PC-9 (cell line): ENCODE data around the gene COL15A1. TPM values are rescaled to one million over a fixed set of nuclear protein-coding genes. Genes with fewer than 3 reads are reported as not detected.

Experiments used
- BruUV-seq: library from RNA; stranded (reverse); fragments of 400-500 nt; replicated peaks from 2 replicates; lab custom pipeline; 2021; lab: Mats Ljungman, UMichigan
- CTCF ChIA-PET: fragments of 300-600 bp; sonication (Branson Sonifier 250); formaldehyde crosslinking; loops from one replicate; lab custom pipeline; 2022; ENCODE audit warnings: antibody characterized with exemption; lab: Charles Lee
- POLR2A ChIA-PET: fragments of 300-600 bp; sonication (Branson Sonifier 250); formaldehyde crosslinking; loops from one replicate; lab custom pipeline; 2022; ENCODE audit warnings: antibody characterized with exemption; ENCODE audit not compliant: unreplicated experiment; lab: Charles Lee
- DNase-seq, 2 experiments: peaks; one replicate each; pipeline versions ENCODE4 v3.0.0 to v3.0.0-alpha.2; 2015 to 2022; ENCODE audit warnings: mixed read lengths in 1 of 2
- H2AFZ ChIP-seq: fragments of 200-600 bp; sonication (generic); 2 replicates; pipeline ENCODE4 v1.8.1; 2017; ENCODE audit warnings: antibody characterized with exemption
- H3F3A ChIP-seq: fragments of 200-600 bp; sonication (generic); 2 replicates; pipeline ENCODE4 v1.8.1; 2017; ENCODE audit warnings: antibody characterized with exemption, mild to moderate bottlenecking, low read depth; ENCODE audit not compliant: insufficient read depth
- H3K27ac ChIP-seq: fragments of 200-600 bp; sonication (generic); 2 replicates; pipeline ENCODE4 v1.6.1; 2016; ENCODE audit warnings: mixed run types
- H3K27me3 ChIP-seq: fragments of 200-600 bp; sonication (generic); 2 replicates; pipeline ENCODE4 v1.6.1; 2016; ENCODE audit warnings: low read depth, mixed run types; ENCODE audit not compliant: insufficient read depth
- H3K36me3 ChIP-seq: fragments of 200-600 bp; sonication (generic); 2 replicates; pipeline ENCODE4 v1.6.1; 2016; ENCODE audit warnings: low read depth, mixed run types
- H3K4me1 ChIP-seq: fragments of 200-600 bp; sonication (generic); replicated peaks from 2 replicates; pipeline ENCODE4 v1.6.1; 2016; ENCODE audit warnings: mixed run types; ENCODE audit not compliant: insufficient read depth
- H3K4me2 ChIP-seq: fragments of 200-600 bp; sonication (generic); 2 replicates; pipeline ENCODE4 v1.6.1; 2017; ENCODE audit warnings: mixed run types
- H3K4me3 ChIP-seq: fragments of 200-600 bp; sonication (generic); 2 replicates; pipeline ENCODE4 v1.6.1; 2016; ENCODE audit warnings: mixed run types
- H3K79me2 ChIP-seq: fragments of 200-600 bp; sonication (generic); 2 replicates; pipeline ENCODE4 v1.6.1; 2017; ENCODE audit warnings: low read depth, mixed run types
- H3K9me2 ChIP-seq: fragments of 200-600 bp; sonication (generic); 2 replicates; pipeline ENCODE4 v1.8.1; 2017; ENCODE audit warnings: mild to moderate bottlenecking; ENCODE audit not compliant: insufficient read depth
- H3K9me3 ChIP-seq: fragments of 200-600 bp; sonication (generic); 2 replicates; pipeline ENCODE4 v1.8.1; 2016; ENCODE audit warnings: low read depth; ENCODE audit not compliant: insufficient read depth
- H4K20me1 ChIP-seq: fragments of 200-600 bp; sonication (generic); 2 replicates; pipeline ENCODE4 v1.8.1; 2017; ENCODE audit not compliant: insufficient read depth
- CTCF ChIP-seq: fragments of 200-600 bp; sonication (generic); conservative IDR thresholded peaks from 2 replicates; pipeline ENCODE4 v1.6.1; 2017; ENCODE audit warnings: mixed run types, antibody characterized with exemption, mild to moderate bottlenecking, moderate library complexity
- EZH2 ChIP-seq: fragments of 200-600 bp; sonication (generic); IDR thresholded peaks from 2 replicates; pipeline ENCODE4 v1.8.0; 2017; ENCODE audit warnings: antibody characterized with exemption, low read depth
- intact Hi-C: fragments of 100-400 bp; cut with micrococcal nuclease; formaldehyde crosslinking; loops from one replicate; pipeline ENCODE4 v1.10.0; 2022; ENCODE audit not compliant: unreplicated experiment
- total RNA-seq: library from RNA; stranded (reverse); gene quantifications from 2 replicates; pipeline ENCODE4 v1.2.3, GENCODE V29; 2021

Gene COL15A1
- total RNA-seq, 1 experiment from 2014 or later, result not detected

GRCh38 chr9:98944734-98945074 lies 997 bp downstream of the COL15A1 start:
- no TSS peak for BruUV-seq
- CTCF ChIA-PET, result no interaction called here
- no peak overlapping the region for H3K4me2 ChIP-seq
- no peaks in the 10 kb centered on the region for H3K9me3 ChIP-seq
- H3K27me3 ChIP-seq, result peaks cover 57% of the 10 kb centered on the region
- H3K27ac ChIP-seq, result no peak overlapping the region
- POLR2A ChIA-PET, result no interaction called here
- H2AFZ ChIP-seq, result no peak overlapping the region
- no peaks in the 10 kb centered on the region for H3K79me2 ChIP-seq
- H4K20me1 ChIP-seq, result no peaks in the 10 kb centered on the region
- intact Hi-C loops, result no loop called here
- no peaks in the 10 kb centered on the region for H3K9me2 ChIP-seq
- H3K4me1 ChIP-seq, result no peaks in the 10 kb centered on the region
- H3K36me3 ChIP-seq, result no peaks in the 10 kb centered on the region
- TF ChIP-seq EZH2 (no peak), CTCF (no peak)
- DNase-seq, result no peak
- no peaks in the 10 kb centered on the region for H3F3A ChIP-seq
- H3K4me3 ChIP-seq, result no peak overlapping the region

GRCh38 chr9:98949565-98949964 lies 5.9 kb downstream of the COL15A1 start:
- TF ChIP-seq EZH2 (no peak), CTCF (no peak)
- no peak for DNase-seq
- Histone ChIP-seq H3K9me2 (no peaks in the 10 kb centered on the region), H3K4me2 (no peak overlapping the region), H3K27me3 (peaks cover 34% of the 10 kb centered on the region), H3K79me2 (no peaks in the 10 kb centered on the region), H3K4me1 (no peaks in the 10 kb centered on the region), H2AFZ (no peak overlapping the region), H4K20me1 (no peaks in the 10 kb centered on the region), H3K27ac (no peak overlapping the region), H3F3A (no peaks in the 10 kb centered on the region), H3K9me3 (no peaks in the 10 kb centered on the region), H3K36me3 (no peaks in the 10 kb centered on the region), H3K4me3 (no peak overlapping the region)
- CTCF ChIA-PET, result no interaction called here
- intact Hi-C loops, result no loop called here
- no TSS peak for BruUV-seq
- POLR2A ChIA-PET, result interaction anchor here (0.7 kb wide), 1 partner anchor 395 kb away, joined by 4 read pairs; no protein-coding TSS in a partner anchor

GRCh38 chr9:98950262-98950661 lies 6.6 kb downstream of the COL15A1 start:
- H3K79me2 ChIP-seq, result no peaks in the 10 kb centered on the region
- no peak overlapping the region for H3K27ac ChIP-seq
- H3K9me3 ChIP-seq, result no peaks in the 10 kb centered on the region
- intact Hi-C loops, result no loop called here
- no peaks in the 10 kb centered on the region for H4K20me1 ChIP-seq
- ChIA-PET CTCF (no interaction called here), POLR2A (interaction anchor here (0.7 kb wide), 1 partner anchor 394 kb away, joined by 4 read pairs; no protein-coding TSS in a partner anchor)
- no TSS peak for BruUV-seq
- H3F3A ChIP-seq, result no peaks in the 10 kb centered on the region
- no peak for TF ChIP-seq CTCF
- no peak for TF ChIP-seq EZH2
- DNase-seq, result no peak
- no peak overlapping the region for H3K4me3 ChIP-seq
- H3K27me3 ChIP-seq, result peaks cover 28% of the 10 kb centered on the region
- H3K4me1 ChIP-seq, result no peaks in the 10 kb centered on the region
- H2AFZ ChIP-seq, result no peak overlapping the region
- H3K9me2 ChIP-seq, result no peaks in the 10 kb centered on the region
- no peaks in the 10 kb centered on the region for H3K36me3 ChIP-seq
- no peak overlapping the region for H3K4me2 ChIP-seq
